Measurements from ENCODE around the gene GNS. TPM values are rescaled to one million over a fixed set of nuclear protein-coding genes. Genes with fewer than 3 reads are reported as not detected.

The GNS gene
- total RNA-seq, 1 experiment from 2014 or later: 26.0 TPM

DNA sequence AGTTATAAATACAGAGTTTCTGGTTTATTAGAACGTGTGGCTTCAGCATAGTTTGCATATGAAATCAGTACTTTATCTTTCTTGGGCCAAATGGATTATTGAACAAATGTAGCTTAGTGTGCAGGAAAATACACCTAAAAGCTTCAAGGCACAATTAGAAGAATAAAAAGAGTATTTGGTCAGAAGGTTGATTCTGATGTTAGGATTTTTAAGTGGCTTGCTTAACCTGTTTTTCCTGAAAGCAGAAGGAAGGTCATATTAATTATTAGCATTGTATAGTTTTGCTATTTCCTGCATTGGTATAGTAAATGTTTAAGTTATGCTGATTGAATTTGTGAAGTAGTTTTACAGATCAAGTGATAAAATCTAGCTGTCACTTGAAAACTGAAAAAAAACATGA is 31.0 kb upstream of the GNS start:
- Histone ChIP-seq H3K4ac (ENCODE audit: low read depth, low read length) (no peak overlapping the region), H3K23me2 (ENCODE audit: insufficient read length, low read depth, low read length, poor library complexity, severe bottlenecking) (no peaks in the 10 kb centered on the region), H2AK5ac (ENCODE audit: insufficient read length, low read length) (no peak overlapping the region), H3K79me2 (ENCODE audit: insufficient read depth, low read length) (no peaks in the 10 kb centered on the region), H3K79me1 (ENCODE audit: insufficient read depth, low read depth, low read length, poor library complexity, severe bottlenecking) (no peaks in the 10 kb centered on the region), H3K9me3 (ENCODE audit: control insufficient read depth, low read depth, low read length) (no peaks in the 10 kb centered on the region), H2AFZ (ENCODE audit: low read length) (no peak overlapping the region), H2BK12ac (ENCODE audit: insufficient read length, low read depth, low read length) (no peak overlapping the region), H2BK15ac (ENCODE audit: low read depth, low read length) (no peak overlapping the region), H3T11ph (ENCODE audit: low read length) (no peak overlapping the region), H4K20me1 (ENCODE audit: control insufficient read depth, insufficient read depth, insufficient read length) (no peaks in the 10 kb centered on the region), H3K4me2 (ENCODE audit: insufficient read depth, insufficient read length, low read length) (no peak overlapping the region), H3K23ac (ENCODE audit: insufficient read length, low read depth, low read length) (no peak overlapping the region), H2BK120ac (ENCODE audit: low read depth, low read length, poor library complexity, severe bottlenecking) (no peak overlapping the region), H4K5ac (ENCODE audit: insufficient read length, low read depth, low read length) (no peak overlapping the region), H4K8ac (replicated peaks; ENCODE audit: insufficient read length, low read depth, low read length) (no peak overlapping the region), H3K27me3 (ENCODE audit: insufficient read depth, low read length) (no peaks in the 10 kb centered on the region), H3K9ac (ENCODE audit: extremely low read depth, insufficient read length, low read length) (no peak overlapping the region), H3K27ac (ENCODE audit: insufficient read length, low read depth, low read length) (no peak overlapping the region), H4K91ac (ENCODE audit: insufficient read length, low read depth, low read length) (no peak overlapping the region), H3K56ac (ENCODE audit: insufficient read length, low read depth, low read length) (no peak overlapping the region), H3K4me1 (ENCODE audit: insufficient read depth, low read length) (peaks cover 2% of the 10 kb centered on the region; the same call in 1 of the 2 replicates), H3K14ac (ENCODE audit: insufficient read depth, low read length) (no peak overlapping the region), H2BK5ac (ENCODE audit: insufficient read length, low read length) (no peak overlapping the region), H2BK20ac (ENCODE audit: low read depth, low read length, poor library complexity, severe bottlenecking) (no peak overlapping the region), H3K18ac (ENCODE audit: insufficient read length, low read depth, low read length) (no peak overlapping the region)
- H3K4me1 Mint-ChIP-seq: peaks cover 12 to 16% of the 10 kb centered on the region in 2 experiments
- H3K27ac Mint-ChIP-seq: no peak overlapping the region
- TF ChIP-seq, protein P1, sequence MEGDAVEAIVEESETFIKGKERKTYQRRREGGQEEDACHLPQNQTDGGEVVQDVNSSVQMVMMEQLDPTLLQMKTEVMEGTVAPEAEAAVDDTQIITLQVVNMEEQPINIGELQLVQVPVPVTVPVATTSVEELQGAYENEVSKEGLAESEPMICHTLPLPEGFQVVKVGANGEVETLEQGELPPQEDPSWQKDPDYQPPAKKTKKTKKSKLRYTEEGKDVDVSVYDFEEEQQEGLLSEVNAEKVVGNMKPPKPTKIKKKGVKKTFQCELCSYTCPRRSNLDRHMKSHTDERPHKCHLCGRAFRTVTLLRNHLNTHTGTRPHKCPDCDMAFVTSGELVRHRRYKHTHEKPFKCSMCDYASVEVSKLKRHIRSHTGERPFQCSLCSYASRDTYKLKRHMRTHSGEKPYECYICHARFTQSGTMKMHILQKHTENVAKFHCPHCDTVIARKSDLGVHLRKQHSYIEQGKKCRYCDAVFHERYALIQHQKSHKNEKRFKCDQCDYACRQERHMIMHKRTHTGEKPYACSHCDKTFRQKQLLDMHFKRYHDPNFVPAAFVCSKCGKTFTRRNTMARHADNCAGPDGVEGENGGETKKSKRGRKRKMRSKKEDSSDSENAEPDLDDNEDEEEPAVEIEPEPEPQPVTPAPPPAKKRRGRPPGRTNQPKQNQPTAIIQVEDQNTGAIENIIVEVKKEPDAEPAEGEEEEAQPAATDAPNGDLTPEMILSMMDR (conservative IDR thresholded peaks at IDR 0.05): no peak
- no peak for DNase-seq
- WGBS (ENCODE audit: extremely low coverage, insufficient read length, low lambda C conversion rate): no CpG with 5 or more reads among the region's 1 CpG
- no peaks in the 10 kb centered on the region for H3K36me3 Mint-ChIP-seq (ENCODE audit: insufficient read depth in 1 of 3, low read depth in 3 of 3)
- H3K27me3 Mint-ChIP-seq (ENCODE audit: low read depth): no peaks in the 10 kb centered on the region
- no peaks in the 10 kb centered on the region for H3K9me3 Mint-ChIP-seq
- no peak overlapping the region for H3K4me3 Mint-ChIP-seq
